A549 (cell line): Measurements from ENCODE around the gene TUBGCP5. TPM values are rescaled to one million over a fixed set of nuclear protein-coding genes. Genes with fewer than 3 reads are reported as not detected.

Experiments used
- ATAC-seq, 2 experiments: fragments of 200-7000 bp in 1 of 2; fragments of >200 bp in 1 of 2; cut with Nextera tagmentation in 1 of 2; cut with Tn5 transposase in 1 of 2; 3 replicates each; pipeline versions ENCODE4 v1.8.0 to v1.9.1; 2018 to 2020; ENCODE audit warnings: mild to moderate bottlenecking in 1 of 2, moderate library complexity in 1 of 2
- CTCF ChIA-PET: fragments of 300-600 bp; sonication (Branson Sonifier 250); formaldehyde crosslinking; extraction: SDS; loops from one replicate; lab custom pipeline; 2021; ENCODE audit warnings: antibody characterized with exemption, inconsistent platforms; lab: Yijun Ruan, JAX
- POLR2A ChIA-PET: fragments of 350-600 bp; formaldehyde crosslinking; extraction: SDS; loops from one replicate; lab custom pipeline; 2021; ENCODE audit warnings: antibody characterized with exemption, inconsistent platforms; lab: Yijun Ruan, JAX
- DNase-seq, 2 experiments: peaks; one replicate each; pipeline versions ENCODE4 v3.0.0 to v3.0.0-alpha.2; 2011 to 2016; ENCODE audit warnings: low read depth in 1 of 2, low spot score in 1 of 2
- FAIRE-seq: peaks from 2 replicates; lab custom pipeline; 2011; peaks lifted over from hg19 to GRCh38; lab: Jason Lieb, UNC
- H3K27ac ChIP-seq, 2 experiments: fragments of >200 bp; sonication (Bioruptor Twin); formaldehyde crosslinking; 3 replicates each; pipeline ENCODE4 v1.5.1; 2016 to 2017
- H3K4me1 ChIP-seq: fragments of >200 bp; sonication (Bioruptor Twin); formaldehyde crosslinking; 3 replicates; pipeline ENCODE4 v1.6.1; 2016
- H3K4me2 ChIP-seq: fragments of >200 bp; sonication (Bioruptor Twin); formaldehyde crosslinking; 3 replicates; pipeline ENCODE4 v1.6.1; 2016
- H3K4me3 ChIP-seq: fragments of >200 bp; sonication (Bioruptor Twin); formaldehyde crosslinking; 3 replicates; pipeline ENCODE4 v1.5.1; 2016
- H3K9me3 ChIP-seq: fragments of >200 bp; sonication (Bioruptor Twin); formaldehyde crosslinking; 3 replicates; pipeline ENCODE4 v1.6.1; 2016
- EHF ChIP-seq: fragments of 250-450 bp; sonication (Bioruptor Pico); IDR thresholded peaks from 2 replicates; pipeline ENCODE4 v1.5.0; 2020; ENCODE audit warnings: mild to moderate bottlenecking
- EHMT2 ChIP-seq: fragments of 200-600 bp; sonication (generic); IDR thresholded peaks from 2 replicates; pipeline ENCODE4 v1.6.1; 2016; ENCODE audit warnings: antibody characterized with exemption, low read depth, mild to moderate bottlenecking, moderate library complexity
- ESRRA ChIP-seq: fragments of 150-350 bp; IDR thresholded peaks from 2 replicates; pipeline ENCODE4 v1.6.1; 2014; ENCODE audit warnings: mild to moderate bottlenecking, low read length, borderline replicate concordance
- FOSB ChIP-seq: fragments of 250-450 bp; sonication (Bioruptor Pico); IDR thresholded peaks from 2 replicates; pipeline ENCODE4 v1.5.0; 2020; ENCODE audit warnings: mild to moderate bottlenecking, moderate library complexity
- FOSL2 ChIP-seq, 2 experiments: fragments of 450-650 bp in 1 of 2; fragments of >200 bp in 1 of 2; sonication (Bioruptor Twin) in 1 of 2; formaldehyde crosslinking; IDR thresholded peaks; 2 replicates each; pipeline versions ENCODE4 v1.5.0 to v1.6.1; 2016 to 2020; ENCODE audit warnings: mild to moderate bottlenecking in 1 of 2, moderate library complexity in 1 of 2
- HDAC2 ChIP-seq: fragments of 200-600 bp; sonication (generic); IDR thresholded peaks from 2 replicates; pipeline ENCODE4 v1.6.1; 2016
- HEYL ChIP-seq: fragments of 250-450 bp; sonication (Bioruptor Pico); IDR thresholded peaks from 2 replicates; pipeline ENCODE4 v1.8.0; 2021; ENCODE audit warnings: mild to moderate bottlenecking, moderate library complexity
- HOXA7 ChIP-seq: fragments of 250-450 bp; sonication (Bioruptor Pico); IDR thresholded peaks from 2 replicates; pipeline ENCODE4 v1.5.0; 2020; ENCODE audit warnings: mild to moderate bottlenecking, moderate library complexity
- MAFK ChIP-seq: fragments of 450-650 bp; IDR thresholded peaks from 2 replicates; pipeline ENCODE4 v1.6.1; 2014; ENCODE audit not compliant: partially characterized antibody
- ZC3H11A ChIP-seq: fragments of 450-650 bp; IDR thresholded peaks from 2 replicates; pipeline ENCODE4 v1.6.1; 2014; ENCODE audit warnings: antibody characterized with exemption, mild to moderate bottlenecking
- ZFP36 ChIP-seq: fragments of 450-650 bp; IDR thresholded peaks from 2 replicates; pipeline ENCODE4 v1.6.1; 2014; ENCODE audit warnings: borderline replicate concordance; ENCODE audit not compliant: partially characterized antibody
- WGBS: methylation state at CpG from one replicate; pipeline ENCODE4 v1.1.6; 2017; ENCODE audit errors: missing lambda C conversion rate; 5-methylcytosine and 5-hydroxymethylcytosine counted together
- polyA plus RNA-seq, 4 experiments: library from polyadenylated mRNA; depleted of rRNA in 3 of 4; stranded (reverse); fragments of >200 nt; fragmentation: RNase III in 1 of 4; extraction: RNeasy Plus Mini Kit Qiagen cat#74134 plus additional on column Dnase treatment in 1 of 4; gene quantifications; 2 replicates in 3 of 4; 3 replicates in 1 of 4; pipeline ENCODE4 v1.2.3, GENCODE V29; 2011 to 2017
- TF ChIP-seq, protein P1 (sequence below): fragments of >200 bp; sonication (Bioruptor Twin); formaldehyde crosslinking; IDR thresholded peaks from 3 replicates; pipeline ENCODE4 v1.6.1; 2016
- TF ChIP-seq, protein P2 (sequence below): fragments of 450-650 bp; IDR thresholded peaks from 2 replicates; pipeline ENCODE4 v1.6.1; 2014; ENCODE audit warnings: antibody characterized with exemption
- TF ChIP-seq, protein P3 (sequence below): fragments of 200-600 bp; sonication (generic); IDR thresholded peaks from 2 replicates; pipeline ENCODE4 v1.6.1; 2016; ENCODE audit warnings: antibody characterized with exemption, mild to moderate bottlenecking, moderate library complexity
- TF ChIP-seq, protein P4 (sequence below): fragments of 150-350 bp; IDR thresholded peaks from 2 replicates; pipeline ENCODE4 v1.6.1; 2014; ENCODE audit warnings: low read depth, mild to moderate bottlenecking, low read length
- TF ChIP-seq, protein P5 (sequence below): fragments of >200 bp; sonication (Bioruptor Twin); formaldehyde crosslinking; IDR thresholded peaks from 3 replicates; pipeline ENCODE4 v1.5.1; 2016

TUBGCP5 gene
- polyA plus RNA-seq, 2 of the 4 experiments (the other 2 are of a cell fraction) = 26.3 to 41.0 TPM

DNA sequence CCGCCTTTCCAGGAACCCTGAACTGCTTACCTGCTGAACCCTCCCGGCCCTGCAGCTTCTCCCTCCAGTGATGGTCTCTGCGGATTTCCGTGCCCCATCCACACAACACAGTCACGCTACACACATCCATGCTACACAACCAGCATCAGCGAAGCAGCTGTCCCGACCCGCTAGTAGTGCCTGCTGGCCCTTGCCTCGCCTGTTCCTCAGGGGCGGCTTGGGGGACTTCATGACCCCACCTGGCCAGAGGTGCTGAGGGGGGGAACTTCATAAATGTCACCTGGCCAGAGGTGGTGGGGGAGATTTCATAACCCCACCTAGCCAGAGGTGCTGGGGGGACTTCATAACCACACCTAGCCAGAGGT, 530 bp upstream of the TUBGCP5 start:
- no peak for DNase-seq
- TF ChIP-seq FOSL2 (IDR thresholded peaks at IDR 0.05) (no peak), FOSL2 (CRISPR knock-in tag; IDR thresholded peaks at IDR 0.05) (no peak), MAFK (peak; percentile 1), ZC3H11A (0 out of 2 replicates have a peak, but pooled peaks have one; percentile 3)
- Histone ChIP-seq H3K27ac (peak overlapping the region; percentile 85 to 98), H3K9me3 (no peaks in the 10 kb centered on the region; the same call in 2 of the 3 replicates), H3K4me2 (peak overlapping the region; percentile 95), H3K4me3 (peak overlapping the region; percentile 72), H3K4me1 (peaks cover 13% of the 10 kb centered on the region)
- CTCF ChIA-PET = interaction anchor here (0.5 to 1.7 kb wide), 8 partner anchors 9 to 427 kb away, joined by 3 to 8 read pairs (median 4); no protein-coding TSS in a partner anchor
- peak; percentile 69 to 79 for ATAC-seq
- no peak for FAIRE-seq
- 6% methylated on average over 8 of the region's 10 CpGs for WGBS
- POLR2A ChIA-PET = interaction anchor here (0.6 to 1.9 kb wide), 13 partner anchors 11 to 433 kb away, joined by 3 to 34 read pairs (median 5); partner anchors contain the start of genes CYFIP1 and NIPA2

DNA sequence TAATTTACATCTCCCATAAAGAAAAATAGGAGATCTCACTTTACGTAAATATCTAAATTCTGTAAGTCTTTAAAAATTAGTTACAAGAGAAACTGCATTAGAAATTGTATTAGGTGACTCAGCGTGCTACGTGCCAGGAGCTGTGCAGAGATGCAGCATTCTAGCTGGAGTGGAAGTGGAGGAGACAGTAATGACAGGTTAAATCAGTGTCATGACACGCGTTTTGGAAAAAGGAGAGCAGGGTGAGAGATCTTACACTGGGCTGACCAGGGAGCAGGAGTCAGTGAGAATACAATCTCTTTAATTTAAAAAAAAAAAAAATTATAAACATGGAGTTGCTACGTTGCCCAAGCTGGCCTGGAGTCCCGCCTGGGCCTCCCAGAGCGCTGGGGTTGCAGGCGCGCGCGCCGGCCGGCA, 635 bp downstream of the TUBGCP5 start:
- DNase-seq = peak; percentile 64 to 67
- Histone ChIP-seq H3K4me3 (peak overlapping the region; percentile 72), H3K4me1 (peaks cover 13% of the 10 kb centered on the region), H3K4me2 (peak overlapping the region; percentile 79), H3K9me3 (no peaks in the 10 kb centered on the region; the same call in 2 of the 3 replicates), H3K27ac (peak overlapping the region; percentile 85 to 98)
- peak; percentile 5 to 26; a peak in 4 of 6 replicates for ATAC-seq
- TF ChIP-seq ZFP36 (no peak), FOSB (CRISPR knock-in tag) (no peak), HOXA7 (CRISPR knock-in tag) (no peak), ZC3H11A (no peak), EHF (no peak), ESRRA (no peak), HDAC2 (no peak), HEYL (CRISPR knock-in tag) (no peak), EHMT2 (no peak)
- TF ChIP-seq, protein P1, sequence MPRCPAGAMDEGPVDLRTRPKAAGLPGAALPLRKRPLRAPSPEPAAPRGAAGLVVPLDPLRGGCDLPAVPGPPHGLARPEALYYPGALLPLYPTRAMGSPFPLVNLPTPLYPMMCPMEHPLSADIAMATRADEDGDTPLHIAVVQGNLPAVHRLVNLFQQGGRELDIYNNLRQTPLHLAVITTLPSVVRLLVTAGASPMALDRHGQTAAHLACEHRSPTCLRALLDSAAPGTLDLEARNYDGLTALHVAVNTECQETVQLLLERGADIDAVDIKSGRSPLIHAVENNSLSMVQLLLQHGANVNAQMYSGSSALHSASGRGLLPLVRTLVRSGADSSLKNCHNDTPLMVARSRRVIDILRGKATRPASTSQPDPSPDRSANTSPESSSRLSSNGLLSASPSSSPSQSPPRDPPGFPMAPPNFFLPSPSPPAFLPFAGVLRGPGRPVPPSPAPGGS = no peak; the same call in 2 of the 3 replicates
- TF ChIP-seq, protein P2, sequence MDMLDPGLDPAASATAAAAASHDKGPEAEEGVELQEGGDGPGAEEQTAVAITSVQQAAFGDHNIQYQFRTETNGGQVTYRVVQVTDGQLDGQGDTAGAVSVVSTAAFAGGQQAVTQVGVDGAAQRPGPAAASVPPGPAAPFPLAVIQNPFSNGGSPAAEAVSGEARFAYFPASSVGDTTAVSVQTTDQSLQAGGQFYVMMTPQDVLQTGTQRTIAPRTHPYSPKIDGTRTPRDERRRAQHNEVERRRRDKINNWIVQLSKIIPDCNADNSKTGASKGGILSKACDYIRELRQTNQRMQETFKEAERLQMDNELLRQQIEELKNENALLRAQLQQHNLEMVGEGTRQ = no peak
- TF ChIP-seq, protein P3, sequence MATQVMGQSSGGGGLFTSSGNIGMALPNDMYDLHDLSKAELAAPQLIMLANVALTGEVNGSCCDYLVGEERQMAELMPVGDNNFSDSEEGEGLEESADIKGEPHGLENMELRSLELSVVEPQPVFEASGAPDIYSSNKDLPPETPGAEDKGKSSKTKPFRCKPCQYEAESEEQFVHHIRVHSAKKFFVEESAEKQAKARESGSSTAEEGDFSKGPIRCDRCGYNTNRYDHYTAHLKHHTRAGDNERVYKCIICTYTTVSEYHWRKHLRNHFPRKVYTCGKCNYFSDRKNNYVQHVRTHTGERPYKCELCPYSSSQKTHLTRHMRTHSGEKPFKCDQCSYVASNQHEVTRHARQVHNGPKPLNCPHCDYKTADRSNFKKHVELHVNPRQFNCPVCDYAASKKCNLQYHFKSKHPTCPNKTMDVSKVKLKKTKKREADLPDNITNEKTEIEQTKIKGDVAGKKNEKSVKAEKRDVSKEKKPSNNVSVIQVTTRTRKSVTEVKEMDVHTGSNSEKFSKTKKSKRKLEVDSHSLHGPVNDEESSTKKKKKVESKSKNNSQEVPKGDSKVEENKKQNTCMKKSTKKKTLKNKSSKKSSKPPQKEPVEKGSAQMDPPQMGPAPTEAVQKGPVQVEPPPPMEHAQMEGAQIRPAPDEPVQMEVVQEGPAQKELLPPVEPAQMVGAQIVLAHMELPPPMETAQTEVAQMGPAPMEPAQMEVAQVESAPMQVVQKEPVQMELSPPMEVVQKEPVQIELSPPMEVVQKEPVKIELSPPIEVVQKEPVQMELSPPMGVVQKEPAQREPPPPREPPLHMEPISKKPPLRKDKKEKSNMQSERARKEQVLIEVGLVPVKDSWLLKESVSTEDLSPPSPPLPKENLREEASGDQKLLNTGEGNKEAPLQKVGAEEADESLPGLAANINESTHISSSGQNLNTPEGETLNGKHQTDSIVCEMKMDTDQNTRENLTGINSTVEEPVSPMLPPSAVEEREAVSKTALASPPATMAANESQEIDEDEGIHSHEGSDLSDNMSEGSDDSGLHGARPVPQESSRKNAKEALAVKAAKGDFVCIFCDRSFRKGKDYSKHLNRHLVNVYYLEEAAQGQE = no peak
- TF ChIP-seq, protein P4, sequence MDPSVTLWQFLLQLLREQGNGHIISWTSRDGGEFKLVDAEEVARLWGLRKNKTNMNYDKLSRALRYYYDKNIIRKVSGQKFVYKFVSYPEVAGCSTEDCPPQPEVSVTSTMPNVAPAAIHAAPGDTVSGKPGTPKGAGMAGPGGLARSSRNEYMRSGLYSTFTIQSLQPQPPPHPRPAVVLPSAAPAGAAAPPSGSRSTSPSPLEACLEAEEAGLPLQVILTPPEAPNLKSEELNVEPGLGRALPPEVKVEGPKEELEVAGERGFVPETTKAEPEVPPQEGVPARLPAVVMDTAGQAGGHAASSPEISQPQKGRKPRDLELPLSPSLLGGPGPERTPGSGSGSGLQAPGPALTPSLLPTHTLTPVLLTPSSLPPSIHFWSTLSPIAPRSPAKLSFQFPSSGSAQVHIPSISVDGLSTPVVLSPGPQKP = no peak
- TF ChIP-seq, protein P5, sequence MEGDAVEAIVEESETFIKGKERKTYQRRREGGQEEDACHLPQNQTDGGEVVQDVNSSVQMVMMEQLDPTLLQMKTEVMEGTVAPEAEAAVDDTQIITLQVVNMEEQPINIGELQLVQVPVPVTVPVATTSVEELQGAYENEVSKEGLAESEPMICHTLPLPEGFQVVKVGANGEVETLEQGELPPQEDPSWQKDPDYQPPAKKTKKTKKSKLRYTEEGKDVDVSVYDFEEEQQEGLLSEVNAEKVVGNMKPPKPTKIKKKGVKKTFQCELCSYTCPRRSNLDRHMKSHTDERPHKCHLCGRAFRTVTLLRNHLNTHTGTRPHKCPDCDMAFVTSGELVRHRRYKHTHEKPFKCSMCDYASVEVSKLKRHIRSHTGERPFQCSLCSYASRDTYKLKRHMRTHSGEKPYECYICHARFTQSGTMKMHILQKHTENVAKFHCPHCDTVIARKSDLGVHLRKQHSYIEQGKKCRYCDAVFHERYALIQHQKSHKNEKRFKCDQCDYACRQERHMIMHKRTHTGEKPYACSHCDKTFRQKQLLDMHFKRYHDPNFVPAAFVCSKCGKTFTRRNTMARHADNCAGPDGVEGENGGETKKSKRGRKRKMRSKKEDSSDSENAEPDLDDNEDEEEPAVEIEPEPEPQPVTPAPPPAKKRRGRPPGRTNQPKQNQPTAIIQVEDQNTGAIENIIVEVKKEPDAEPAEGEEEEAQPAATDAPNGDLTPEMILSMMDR = no peak
- ChIA-PET POLR2A (interaction anchor here (1.0 to 1.9 kb wide), 7 partner anchors 10 to 200 kb away, joined by 3 to 34 read pairs (median 6); partner anchors contain the start of genes CYFIP1 and NIPA2), CTCF (interaction anchor here (0.9 to 1.7 kb wide), 5 partner anchors 8 to 113 kb away, joined by 3 to 8 read pairs (median 5); no protein-coding TSS in a partner anchor)
- FAIRE-seq = no peak
- 3% methylated on average over 14 of the region's 14 CpGs for WGBS
